DND-41 (cell line): Measurements from ENCODE around the gene H1-8.

Source experiments
- EZH2 ChIP-seq: IDR thresholded peaks from 3 replicates; pipeline ENCODE4 v1.6.1; 2012; ENCODE audit warnings: borderline replicate concordance, low read depth, mild to moderate bottlenecking, moderate library complexity, low read length, inconsistent platforms; ENCODE audit not compliant: severe bottlenecking
- TF ChIP-seq, protein P1 (sequence below): IDR thresholded peaks from 2 replicates; pipeline ENCODE4 v1.5.1; 2012; ENCODE audit warnings: borderline replicate concordance, low read length, moderate library complexity, mild to moderate bottlenecking; ENCODE audit not compliant: poor library complexity, severe bottlenecking; ENCODE audit errors: extremely low read depth

DNA sequence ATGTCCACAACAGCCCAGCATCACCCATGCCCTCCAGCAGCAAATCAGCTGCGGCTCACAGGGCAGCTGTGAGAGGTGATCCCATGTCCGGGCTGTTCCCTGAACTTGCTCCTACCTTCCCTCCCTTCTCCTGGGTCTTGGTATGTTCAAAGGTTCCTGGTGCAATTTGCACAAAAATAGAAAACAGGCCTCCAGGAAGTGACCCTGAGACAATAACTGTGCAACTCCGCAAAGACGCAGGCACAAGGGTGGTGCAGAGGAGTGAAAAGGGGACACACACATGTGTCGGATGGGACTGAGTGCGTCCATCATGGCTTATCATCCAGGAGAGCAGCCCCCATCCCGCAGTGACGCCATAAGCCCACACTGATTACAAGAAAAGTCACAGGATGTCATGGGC lies 47.2 kb downstream of the H1-8 start:
- TF ChIP-seq, protein P1, sequence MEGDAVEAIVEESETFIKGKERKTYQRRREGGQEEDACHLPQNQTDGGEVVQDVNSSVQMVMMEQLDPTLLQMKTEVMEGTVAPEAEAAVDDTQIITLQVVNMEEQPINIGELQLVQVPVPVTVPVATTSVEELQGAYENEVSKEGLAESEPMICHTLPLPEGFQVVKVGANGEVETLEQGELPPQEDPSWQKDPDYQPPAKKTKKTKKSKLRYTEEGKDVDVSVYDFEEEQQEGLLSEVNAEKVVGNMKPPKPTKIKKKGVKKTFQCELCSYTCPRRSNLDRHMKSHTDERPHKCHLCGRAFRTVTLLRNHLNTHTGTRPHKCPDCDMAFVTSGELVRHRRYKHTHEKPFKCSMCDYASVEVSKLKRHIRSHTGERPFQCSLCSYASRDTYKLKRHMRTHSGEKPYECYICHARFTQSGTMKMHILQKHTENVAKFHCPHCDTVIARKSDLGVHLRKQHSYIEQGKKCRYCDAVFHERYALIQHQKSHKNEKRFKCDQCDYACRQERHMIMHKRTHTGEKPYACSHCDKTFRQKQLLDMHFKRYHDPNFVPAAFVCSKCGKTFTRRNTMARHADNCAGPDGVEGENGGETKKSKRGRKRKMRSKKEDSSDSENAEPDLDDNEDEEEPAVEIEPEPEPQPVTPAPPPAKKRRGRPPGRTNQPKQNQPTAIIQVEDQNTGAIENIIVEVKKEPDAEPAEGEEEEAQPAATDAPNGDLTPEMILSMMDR = no peak
- no peak for TF ChIP-seq EZH2
